ENCODE data around the gene NUP50. TPM values are rescaled to one million over a fixed set of nuclear protein-coding genes. Genes with fewer than 3 reads are reported as not detected.

Gene NUP50
- total RNA-seq, 1 experiment from 2014 or later, result 134 TPM

DNA sequence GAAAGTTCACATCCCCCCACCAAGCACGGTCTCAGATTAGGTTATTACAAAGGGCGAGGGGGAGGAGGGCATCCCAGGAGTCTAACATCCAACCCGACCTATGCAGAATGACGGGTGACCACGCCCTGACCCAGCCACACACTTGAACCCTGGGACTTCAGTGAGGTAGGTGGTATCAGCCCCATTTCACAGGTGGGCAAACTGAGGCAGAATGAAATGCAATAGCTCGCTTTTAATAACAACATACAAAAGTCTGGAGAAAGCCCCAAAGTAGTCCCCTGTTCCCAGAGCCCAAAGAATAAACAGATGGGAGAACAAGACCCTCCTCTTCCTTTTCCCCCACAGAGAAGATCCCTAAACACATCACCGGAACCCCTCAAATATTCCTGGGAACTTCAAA lies 31.9 kb downstream of the NUP50 start:
- TF ChIP-seq, protein P1, sequence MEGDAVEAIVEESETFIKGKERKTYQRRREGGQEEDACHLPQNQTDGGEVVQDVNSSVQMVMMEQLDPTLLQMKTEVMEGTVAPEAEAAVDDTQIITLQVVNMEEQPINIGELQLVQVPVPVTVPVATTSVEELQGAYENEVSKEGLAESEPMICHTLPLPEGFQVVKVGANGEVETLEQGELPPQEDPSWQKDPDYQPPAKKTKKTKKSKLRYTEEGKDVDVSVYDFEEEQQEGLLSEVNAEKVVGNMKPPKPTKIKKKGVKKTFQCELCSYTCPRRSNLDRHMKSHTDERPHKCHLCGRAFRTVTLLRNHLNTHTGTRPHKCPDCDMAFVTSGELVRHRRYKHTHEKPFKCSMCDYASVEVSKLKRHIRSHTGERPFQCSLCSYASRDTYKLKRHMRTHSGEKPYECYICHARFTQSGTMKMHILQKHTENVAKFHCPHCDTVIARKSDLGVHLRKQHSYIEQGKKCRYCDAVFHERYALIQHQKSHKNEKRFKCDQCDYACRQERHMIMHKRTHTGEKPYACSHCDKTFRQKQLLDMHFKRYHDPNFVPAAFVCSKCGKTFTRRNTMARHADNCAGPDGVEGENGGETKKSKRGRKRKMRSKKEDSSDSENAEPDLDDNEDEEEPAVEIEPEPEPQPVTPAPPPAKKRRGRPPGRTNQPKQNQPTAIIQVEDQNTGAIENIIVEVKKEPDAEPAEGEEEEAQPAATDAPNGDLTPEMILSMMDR (conservative IDR thresholded peaks at IDR 0.05), result no peak
- Histone ChIP-seq H3K27me3 (ENCODE audit: insufficient read depth, low read length) (no peaks in the 10 kb centered on the region), H3K23ac (ENCODE audit: insufficient read length, low read depth, low read length) (no peak overlapping the region), H2AK5ac (ENCODE audit: insufficient read length, low read length) (no peak overlapping the region), H2BK120ac (ENCODE audit: low read depth, low read length, poor library complexity, severe bottlenecking) (no peak overlapping the region), H2BK5ac (ENCODE audit: insufficient read length, low read length) (no peak overlapping the region), H3K14ac (ENCODE audit: insufficient read depth, low read length) (no peak overlapping the region), H3K56ac (ENCODE audit: insufficient read length, low read depth, low read length) (no peak overlapping the region), H3K27ac (ENCODE audit: insufficient read length, low read depth, low read length) (no peak overlapping the region), H4K20me1 (ENCODE audit: control insufficient read depth, insufficient read depth, insufficient read length) (no peaks in the 10 kb centered on the region), H3K4me1 (ENCODE audit: insufficient read depth, low read length) (no peaks in the 10 kb centered on the region; the same call in 1 of the 2 replicates), H4K91ac (ENCODE audit: insufficient read length, low read depth, low read length) (no peak overlapping the region), H4K5ac (ENCODE audit: insufficient read length, low read depth, low read length) (no peak overlapping the region), H3K18ac (ENCODE audit: insufficient read length, low read depth, low read length) (no peak overlapping the region), H3K4ac (ENCODE audit: low read depth, low read length) (no peak overlapping the region), H2AFZ (ENCODE audit: low read length) (no peak overlapping the region), H3K23me2 (ENCODE audit: insufficient read length, low read depth, low read length, poor library complexity, severe bottlenecking) (no peaks in the 10 kb centered on the region), H2BK12ac (ENCODE audit: insufficient read length, low read depth, low read length) (no peak overlapping the region), H2BK15ac (ENCODE audit: low read depth, low read length) (no peak overlapping the region), H3K4me2 (ENCODE audit: insufficient read depth, insufficient read length, low read length) (no peak overlapping the region), H3T11ph (ENCODE audit: low read length) (no peak overlapping the region), H4K8ac (replicated peaks; ENCODE audit: insufficient read length, low read depth, low read length) (no peak overlapping the region), H2BK20ac (ENCODE audit: low read depth, low read length, poor library complexity, severe bottlenecking) (no peak overlapping the region), H3K9me3 (ENCODE audit: control insufficient read depth, low read depth, low read length) (no peaks in the 10 kb centered on the region), H3K79me2 (ENCODE audit: insufficient read depth, low read length) (no peaks in the 10 kb centered on the region), H3K79me1 (ENCODE audit: insufficient read depth, low read depth, low read length, poor library complexity, severe bottlenecking) (no peaks in the 10 kb centered on the region), H3K9ac (ENCODE audit: extremely low read depth, insufficient read length, low read length) (no peak overlapping the region)
- Mint-ChIP-seq H3K27ac (no peak overlapping the region), H3K4me1 (peaks cover 39 to 49% of the 10 kb centered on the region in 2 experiments), H3K27me3 (ENCODE audit: low read depth) (no peaks in the 10 kb centered on the region), H3K36me3 (ENCODE audit: insufficient read depth in 1 of 3, low read depth in 3 of 3) (peaks cover 4 to 28% (median 26%) of the 10 kb centered on the region in 3 experiments; a peak in 6 of 7 replicates), H3K4me3 (no peak overlapping the region), H3K9me3 (no peaks in the 10 kb centered on the region)
- DNase-seq, result no peak
- WGBS (ENCODE audit: extremely low coverage, insufficient read length, low lambda C conversion rate), result no CpG with 5 or more reads among the region's 7 CpGs
